Lower leg skin (tissue), 3 donors: ENCODE measurements around the gene SYT17.

Experiments
- POLR2A ChIP-seq, 2 donors: fragments of 450-650 bp; IDR thresholded peaks; one replicate each; pipeline ENCODE4 v1.6.1; 2016 to 2017; ENCODE audit warnings: antibody characterized with exemption in 2 of 2, mild to moderate bottlenecking in 1 of 2, moderate library complexity in 1 of 2
- TF ChIP-seq, protein P1 (sequence below), 3 donors: fragments of 450-650 bp; IDR thresholded peaks; one replicate each; pipeline ENCODE4 v1.5.1; 2016; ENCODE audit warnings: antibody characterized with exemption in 3 of 3, mild to moderate bottlenecking in 3 of 3, moderate library complexity in 2 of 3

DNA sequence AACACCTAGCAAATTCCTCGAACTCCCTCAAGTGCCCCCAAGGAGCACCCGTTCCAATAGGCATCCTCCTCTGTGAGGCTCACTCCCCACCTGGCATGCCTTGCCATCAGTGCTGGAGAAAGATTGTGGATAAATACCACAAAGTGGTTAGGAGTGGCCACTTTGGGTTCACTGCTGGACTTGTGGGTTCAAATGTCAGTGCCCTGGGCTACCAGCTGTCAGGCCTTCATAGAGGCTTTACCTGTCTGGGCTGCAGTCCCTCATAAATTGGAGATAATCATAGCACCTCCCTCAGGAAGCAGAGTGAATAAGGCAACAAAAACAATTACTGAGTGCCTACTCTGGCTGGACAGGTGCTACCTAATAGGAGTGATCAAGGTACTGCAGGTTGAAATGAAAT is 1.5 kb upstream of the SYT17 start:
- TF ChIP-seq, protein P1, sequence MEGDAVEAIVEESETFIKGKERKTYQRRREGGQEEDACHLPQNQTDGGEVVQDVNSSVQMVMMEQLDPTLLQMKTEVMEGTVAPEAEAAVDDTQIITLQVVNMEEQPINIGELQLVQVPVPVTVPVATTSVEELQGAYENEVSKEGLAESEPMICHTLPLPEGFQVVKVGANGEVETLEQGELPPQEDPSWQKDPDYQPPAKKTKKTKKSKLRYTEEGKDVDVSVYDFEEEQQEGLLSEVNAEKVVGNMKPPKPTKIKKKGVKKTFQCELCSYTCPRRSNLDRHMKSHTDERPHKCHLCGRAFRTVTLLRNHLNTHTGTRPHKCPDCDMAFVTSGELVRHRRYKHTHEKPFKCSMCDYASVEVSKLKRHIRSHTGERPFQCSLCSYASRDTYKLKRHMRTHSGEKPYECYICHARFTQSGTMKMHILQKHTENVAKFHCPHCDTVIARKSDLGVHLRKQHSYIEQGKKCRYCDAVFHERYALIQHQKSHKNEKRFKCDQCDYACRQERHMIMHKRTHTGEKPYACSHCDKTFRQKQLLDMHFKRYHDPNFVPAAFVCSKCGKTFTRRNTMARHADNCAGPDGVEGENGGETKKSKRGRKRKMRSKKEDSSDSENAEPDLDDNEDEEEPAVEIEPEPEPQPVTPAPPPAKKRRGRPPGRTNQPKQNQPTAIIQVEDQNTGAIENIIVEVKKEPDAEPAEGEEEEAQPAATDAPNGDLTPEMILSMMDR (IDR thresholded peaks at IDR 0.05) = no peak
- TF ChIP-seq POLR2A (IDR thresholded peaks at IDR 0.05) = no peak
